ENCODE measurements around the gene PKP3. TPM values are rescaled to one million over a fixed set of nuclear protein-coding genes. Genes with fewer than 3 reads are reported as not detected.

Gene PKP3
- 3.3 and 8.2 TPM in 2 replicates for total RNA-seq

GRCh38 chr11:394034-394857 lies at the start of gene PKP3:
PKP3 (plus strand) TSS chr11:394209; CDS start chr11:394293, 84 bp downstream.

GRCh38 chr11:369336-370018 lies 24.5 kb upstream of the PKP3 start, which contains the start of gene B4GALNT4:
B4GALNT4 (plus strand) TSS chr11:369499; CDS start chr11:369804, 305 bp downstream.

GRCh38 chr11:441418-442274 lies 47.6 kb downstream of the PKP3 start, which contains the start of gene ANO9:
ANO9 (minus strand) TSS chr11:442011; CDS start chr11:441926, 85 bp downstream.

GRCh38 chr11:449889-450808 lies 56.1 kb downstream of the PKP3 start, which contains the start of gene PTDSS2:
PTDSS2 (plus strand) TSS chr11:450279; CDS start chr11:450456, 177 bp downstream.

Other genes starting within 250 kb of the PKP3 start
- gene SCGB1C1, start 201.1 kb upstream of the PKP3 start, total RNA-seq = 1.9 TPM in 1 of 2 replicates, not detected in the other
- gene BET1L, start 186.8 kb upstream of the PKP3 start, total RNA-seq = 19.2 and 28.1 TPM in 2 replicates
- 126 and 147 TPM in 2 replicates for gene RIC8A, start 186.5 kb upstream of the PKP3 start, total RNA-seq
- 8.0 and 27.6 TPM in 2 replicates for gene SIRT3, start 157.9 kb upstream of the PKP3 start, total RNA-seq
- gene PSMD13, start 157.2 kb upstream of the PKP3 start, total RNA-seq = 72.1 and 147 TPM in 2 replicates
- not detected in 2 replicates for gene NLRP6, start 115.8 kb upstream of the PKP3 start, total RNA-seq
- 6.5 and 14.6 TPM in 2 replicates for gene PGGHG, start 105.1 kb upstream of the PKP3 start, total RNA-seq
- gene IFITM5, start 94.7 kb upstream of the PKP3 start, total RNA-seq = not detected in 2 replicates
- 141 and 628 TPM in 2 replicates for gene IFITM2, start 86.4 kb upstream of the PKP3 start, total RNA-seq
- gene IFITM1, start 80.2 kb upstream of the PKP3 start, total RNA-seq = 12.9 and 305 TPM in 2 replicates
- gene IFITM3, start 73.3 kb upstream of the PKP3 start, total RNA-seq = 159 and 737 TPM in 2 replicates
- 13.9 and 21.6 TPM in 2 replicates for gene B4GALNT4, start 24.7 kb upstream of the PKP3 start, total RNA-seq
- 48.6 and 96.8 TPM in 2 replicates for gene SIGIRR, start 20.8 kb downstream of the PKP3 start, total RNA-seq
- gene ANO9, start 47.8 kb downstream of the PKP3 start, total RNA-seq = 3.1 and 15.8 TPM in 2 replicates
- 46.6 and 69.7 TPM in 2 replicates for gene PTDSS2, start 56.1 kb downstream of the PKP3 start, total RNA-seq
- 265 and 319 TPM in 2 replicates for gene RNH1, start 113.0 kb downstream of the PKP3 start, total RNA-seq
- 42.5 and 64.7 TPM in 2 replicates for gene HRAS, start 141.4 kb downstream of the PKP3 start, total RNA-seq
- gene LRRC56, start 143.3 kb downstream of the PKP3 start, total RNA-seq = 0.33 and 2.3 TPM in 2 replicates
- gene LMNTD2, start 166.5 kb downstream of the PKP3 start, total RNA-seq = 0.65 and 7.2 TPM in 2 replicates
- gene RASSF7, start 166.8 kb downstream of the PKP3 start, total RNA-seq = 63.9 and 121 TPM in 2 replicates
- gene PHRF1, start 182.3 kb downstream of the PKP3 start, total RNA-seq = 25.1 and 25.4 TPM in 2 replicates
- gene IRF7, start 221.7 kb downstream of the PKP3 start, total RNA-seq = 24.3 and 35.4 TPM in 2 replicates
- under 0.01 and 3.9 TPM in 2 replicates for gene CDHR5, start 230.7 kb downstream of the PKP3 start, total RNA-seq
- gene SCT, start 233.0 kb downstream of the PKP3 start, total RNA-seq = 3.5 TPM in 1 of 2 replicates, not detected in the other
- not detected in 2 replicates for gene DRD4, start 243.1 kb downstream of the PKP3 start, total RNA-seq